ENCODE measurements around the gene HCFC2. TPM values are rescaled to one million over a fixed set of nuclear protein-coding genes. Genes with fewer than 3 reads are reported as not detected.
A peak's percentile ranks its signal among the peaks of the same experiment; 100 is the strongest.

The HCFC2 gene
- total and polyA plus RNA-seq, 4 donors, result 5.8 to 17.4 (median 9.9) TPM

GRCh38 chr12:104137902-104138796, 73.8 kb downstream of the HCFC2 start, which contains the start of gene NFYB:
Gene NFYB (minus strand): TSS chr12:104138210. CDS start chr12:104135453, 2,757 bp downstream.
- Histone ChIP-seq H3K9me3 (ENCODE audit: control insufficient read depth in 4 of 4, low read length in 3 of 4) (no peaks in the 10 kb centered on the region), H3K27me3 (ENCODE audit: control insufficient read depth in 4 of 4, insufficient read depth in 4 of 4, low read length in 3 of 4) (no peaks in the 10 kb centered on the region), H3K36me3 (ENCODE audit: control insufficient read depth in 4 of 4, insufficient read depth in 3 of 4, low read depth in 1 of 4, low read length in 3 of 4) (no peaks in the 10 kb centered on the region), H3K4me3 (ENCODE audit: low read depth in 1 of 3, low read length in 3 of 3) (peak within 1 kb of the TSS; percentile 66 to 96 (median 84)), H3K27ac (ENCODE audit: low read depth in 1 of 2, low read length in 2 of 2) (peak within 1 kb of the TSS; percentile 55 to 85), H3K9ac (ENCODE audit: low read depth in 1 of 2, low read length in 2 of 2) (peak within 1 kb of the TSS; percentile 61 to 83), H3K4me1 (ENCODE audit: control insufficient read depth in 4 of 4, insufficient read depth in 4 of 4, low read length in 3 of 4) (peaks cover 6 to 21% (median 13%) of the 10 kb centered on the region in 4 donors)
- TF ChIP-seq MAX (IDR thresholded peaks at IDR 0.05), result no peak
- TF ChIP-seq JUND (IDR thresholded peaks at IDR 0.05), result no peak
- peak; percentile 83 for TF ChIP-seq SP1 (IDR thresholded peaks at IDR 0.05)
- TF ChIP-seq ZBTB33 (IDR thresholded peaks at IDR 0.05), result peak; percentile 86
- TF ChIP-seq REST (IDR thresholded peaks at IDR 0.05), result peak; percentile 83
- TF ChIP-seq TAF1 (conservative IDR thresholded peaks at IDR 0.05), result peak; percentile 79
- no peak for TF ChIP-seq ATF3 (IDR thresholded peaks at IDR 0.05)
- peak in 1 of 2 donors; percentile 6 for TF ChIP-seq RAD21 (IDR thresholded peaks at IDR 0.05)
- TF ChIP-seq YY1 (IDR thresholded peaks at IDR 0.05), result peak; percentile 97
- TF ChIP-seq FOXA1 (IDR thresholded peaks at IDR 0.05), result no peak
- TF ChIP-seq FOXA2 (IDR thresholded peaks at IDR 0.05), result no peak
- peak in 1 of 2 donors; percentile 16 for TF ChIP-seq RXRA (IDR thresholded peaks at IDR 0.05)
- TF ChIP-seq NR2F2 (IDR thresholded peaks at IDR 0.05), result no peak
- no peak for TF ChIP-seq GABPA (IDR thresholded peaks at IDR 0.05 in 1 of 2, conservative IDR thresholded peaks at IDR 0.05 in 1 of 2)
- no peak for TF ChIP-seq HNF4G (IDR thresholded peaks at IDR 0.05)
- TF ChIP-seq CTCF (IDR thresholded peaks at IDR 0.05; ENCODE audit: low read depth, low read length, missing input control), result no peak
- no peak for TF ChIP-seq HNF4A (conservative IDR thresholded peaks at IDR 0.05)
- no peak for TF ChIP-seq EGR1 (IDR thresholded peaks at IDR 0.05; ENCODE audit: low read depth in 2 of 2)
- 7% methylated on average over 111 of the region's 111 CpGs for WGBS
- peak; percentile 96 for DNase-seq (ENCODE audit: low spot score)

All from liver (tissue), 9 donors.